RWPE1 (cell line): ENCODE measurements around the gene BAG5.

Experiments
- CTCF ChIA-PET: fragments of 350-600 bp; sonication (Branson Sonifier 250); formaldehyde crosslinking; extraction: SDS; loops from one replicate; lab custom pipeline; 2021; lab: Yijun Ruan, JAX
- POLR2A ChIA-PET: fragments of 400-600 bp; formaldehyde crosslinking; extraction: SDS; loops from one replicate; lab custom pipeline; 2020; ENCODE audit warnings: antibody characterized with exemption; ENCODE audit not compliant: low non-redundant PET; lab: Yijun Ruan, JAX
- DNase-seq: peaks from one replicate; pipeline ENCODE4 v3.0.0; 2012; ENCODE audit warnings: low spot score
- H3K27ac ChIP-seq: fragments of 450-650 bp; 2 replicates; pipeline ENCODE4 v1.5.1; 2017
- TF ChIP-seq, protein P1 (sequence below): fragments of 450-650 bp; conservative IDR thresholded peaks from 2 replicates; pipeline ENCODE4 v1.5.1; 2017; ENCODE audit warnings: low read depth, mild to moderate bottlenecking

BAG5 gene

DNA sequence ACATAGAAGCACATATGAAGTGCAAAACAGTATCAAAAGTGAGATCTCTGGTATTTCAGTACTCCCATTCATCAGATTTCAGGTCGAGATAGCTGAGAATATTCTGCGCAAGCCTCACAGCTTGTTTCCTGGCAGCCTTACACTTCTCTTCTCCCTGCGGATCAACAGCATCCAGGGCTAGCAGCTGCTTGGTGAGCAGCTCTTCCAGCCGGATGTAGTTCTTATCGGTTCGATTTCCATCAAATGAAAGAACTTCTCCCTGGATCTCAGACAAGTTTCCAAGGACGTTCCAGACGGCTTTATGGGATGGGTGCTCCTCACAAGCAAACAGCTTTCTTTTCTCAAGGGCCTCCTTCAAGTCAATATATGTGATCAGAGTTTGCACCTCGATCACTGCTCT lies 2.7 kb downstream of the BAG5 start:
- TF ChIP-seq, protein P1, sequence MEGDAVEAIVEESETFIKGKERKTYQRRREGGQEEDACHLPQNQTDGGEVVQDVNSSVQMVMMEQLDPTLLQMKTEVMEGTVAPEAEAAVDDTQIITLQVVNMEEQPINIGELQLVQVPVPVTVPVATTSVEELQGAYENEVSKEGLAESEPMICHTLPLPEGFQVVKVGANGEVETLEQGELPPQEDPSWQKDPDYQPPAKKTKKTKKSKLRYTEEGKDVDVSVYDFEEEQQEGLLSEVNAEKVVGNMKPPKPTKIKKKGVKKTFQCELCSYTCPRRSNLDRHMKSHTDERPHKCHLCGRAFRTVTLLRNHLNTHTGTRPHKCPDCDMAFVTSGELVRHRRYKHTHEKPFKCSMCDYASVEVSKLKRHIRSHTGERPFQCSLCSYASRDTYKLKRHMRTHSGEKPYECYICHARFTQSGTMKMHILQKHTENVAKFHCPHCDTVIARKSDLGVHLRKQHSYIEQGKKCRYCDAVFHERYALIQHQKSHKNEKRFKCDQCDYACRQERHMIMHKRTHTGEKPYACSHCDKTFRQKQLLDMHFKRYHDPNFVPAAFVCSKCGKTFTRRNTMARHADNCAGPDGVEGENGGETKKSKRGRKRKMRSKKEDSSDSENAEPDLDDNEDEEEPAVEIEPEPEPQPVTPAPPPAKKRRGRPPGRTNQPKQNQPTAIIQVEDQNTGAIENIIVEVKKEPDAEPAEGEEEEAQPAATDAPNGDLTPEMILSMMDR: no peak
- DNase-seq: no peak
- ChIA-PET POLR2A (interaction anchor here (0.6 kb wide), 1 partner anchor 37 kb away, joined by 6 read pairs; no protein-coding TSS in a partner anchor), CTCF (interaction anchor here (0.6 kb wide), 1 partner anchor 9 kb away, joined by 6 read pairs; no protein-coding TSS in a partner anchor)
- no peak overlapping the region for H3K27ac ChIP-seq

DNA sequence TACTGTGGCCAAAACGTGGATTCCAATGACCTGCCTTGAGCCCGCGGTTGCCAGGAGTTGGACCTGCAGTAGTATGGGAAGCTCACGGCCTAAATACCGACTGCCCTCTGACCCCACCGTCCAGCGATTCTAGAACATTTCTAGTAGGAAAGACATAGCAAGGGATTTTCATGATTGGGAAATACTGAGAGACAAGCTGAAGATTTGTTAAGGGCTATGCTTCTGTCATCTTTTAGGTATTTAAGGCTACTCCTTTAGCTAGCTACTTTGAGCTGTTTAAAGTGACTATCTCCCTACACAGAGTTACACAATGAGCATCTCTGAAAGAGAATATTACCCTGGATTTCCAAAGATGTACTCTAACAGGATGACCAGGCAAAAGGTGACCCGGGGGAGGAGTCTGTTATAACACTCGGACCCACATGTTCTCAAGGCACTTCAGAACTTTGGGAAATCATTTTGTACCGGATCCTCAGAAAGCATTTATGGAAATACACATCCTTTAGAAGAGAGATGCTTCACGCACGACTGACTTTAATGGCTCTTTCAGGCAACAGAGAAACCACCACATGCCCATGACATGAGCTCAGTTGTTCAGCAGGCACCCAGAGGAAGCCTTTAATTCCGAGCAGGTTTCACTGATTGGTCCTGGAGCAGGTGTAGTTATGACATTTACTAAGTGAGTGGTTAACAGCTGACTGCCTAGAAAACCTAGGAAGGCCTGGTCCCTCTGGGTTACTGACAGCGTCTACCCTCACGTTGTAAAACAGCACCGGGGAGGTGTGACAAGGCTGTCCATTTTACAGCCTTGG lies 4.2 kb downstream of the BAG5 start:
- ChIA-PET POLR2A (interaction anchor here (0.6 kb wide), 1 partner anchor 457 kb away, joined by 3 read pairs; no protein-coding TSS in a partner anchor), CTCF (interaction anchor here (0.5 to 2.4 kb wide), 4 partner anchors 11 to 853 kb away, joined by 3 to 13 read pairs (median 4); no protein-coding TSS in a partner anchor)
- peak overlapping the region; percentile 63 for H3K27ac ChIP-seq
- DNase-seq: peak; percentile 19
- TF ChIP-seq, protein P1: no peak

- TF ChIP-seq, protein P1: no peak
- POLR2A ChIA-PET: no interaction called here
- DNase-seq: no peak
- H3K27ac ChIP-seq: peak overlapping the region; percentile 63
- CTCF ChIA-PET: interaction anchor here (0.7 to 2.4 kb wide), 3 partner anchors 35 to 175 kb away, joined by 3 to 13 read pairs (median 3); partner anchors contain the start of gene CKB
These were observed 5.3 kb downstream of the BAG5 start for GRCh38 chr14:103556946-103557758.

DNA sequence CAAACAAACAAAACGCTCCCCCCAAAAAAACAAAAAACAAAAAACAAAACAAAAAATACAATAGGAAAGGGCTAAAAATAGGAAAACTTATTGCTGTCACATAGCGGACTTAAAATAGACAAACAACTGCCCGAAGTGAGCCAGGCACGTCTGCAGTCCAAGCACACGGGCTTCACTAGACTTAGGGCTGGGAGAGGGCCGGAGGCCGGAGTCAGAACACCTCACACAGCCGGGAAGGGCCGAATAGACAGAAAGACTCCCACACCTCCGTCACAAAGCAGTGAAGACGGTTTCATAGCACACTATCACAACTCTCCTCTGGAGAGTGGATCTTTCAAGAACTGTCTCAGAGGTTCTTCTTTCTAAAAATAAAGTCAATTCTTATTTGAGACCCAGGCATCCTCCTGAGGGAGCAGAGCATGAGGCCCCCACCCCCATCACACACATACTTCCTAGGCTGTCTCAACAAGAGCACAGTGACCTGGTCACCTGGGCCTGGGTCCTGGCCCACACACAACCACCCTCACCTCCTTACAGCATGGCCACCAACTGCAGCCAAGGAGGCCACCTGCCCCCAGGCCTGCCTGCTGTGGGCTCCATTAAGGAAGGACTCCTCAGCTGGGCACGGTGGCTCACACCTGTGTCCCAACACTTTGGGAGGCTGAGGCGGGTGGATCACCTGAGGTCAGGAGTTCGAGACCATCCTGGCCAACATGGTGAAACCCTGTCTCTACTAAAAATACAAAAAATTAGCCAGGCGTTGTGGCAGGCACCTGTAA lies 6.7 kb downstream of the BAG5 start:
- POLR2A ChIA-PET: interaction anchor here (0.7 kb wide), 1 partner anchor 131 kb away, joined by 4 read pairs; no protein-coding TSS in a partner anchor
- H3K27ac ChIP-seq: peak overlapping the region; percentile 97
- TF ChIP-seq, protein P1: no peak
- CTCF ChIA-PET: interaction anchor here (0.6 kb wide), 1 partner anchor 523 kb away, joined by 4 read pairs; no protein-coding TSS in a partner anchor
- no peak for DNase-seq

GRCh38 chr14:103552846-103553210 lies 9.6 kb downstream of the BAG5 start:
- TF ChIP-seq, protein P1: no peak
- POLR2A ChIA-PET: interaction anchor here (1.0 kb wide), 1 partner anchor 10 kb away, joined by 4 read pairs; no protein-coding TSS in a partner anchor
- peak overlapping the region; percentile 97 for H3K27ac ChIP-seq
- CTCF ChIA-PET: interaction anchor here (0.6 to 1.4 kb wide), 3 partner anchors 31 to 214 kb away, joined by 3 to 10 read pairs (median 3); no protein-coding TSS in a partner anchor
- DNase-seq: no peak
